Heart left ventricle (tissue), 16 donors: ENCODE data around the gene TBC1D8. TPM values are rescaled to one million over a fixed set of nuclear protein-coding genes. Genes with fewer than 3 reads are reported as not detected.

ENCODE experiments used
- ATAC-seq, 4 donors: fragments of 200-7000 bp; cut with Tn5 transposase; one replicate each; pipeline ENCODE4 v1.9.1; 2020 to 2022; ENCODE audit warnings: moderate library complexity in 4 of 4, mild to moderate bottlenecking in 3 of 4, moderate number of reproducible peaks in 1 of 4
- DNase-seq, 5 donors: peaks; one replicate each; pipeline ENCODE4 v3.0.0-alpha.2; 2020
- H3K27ac ChIP-seq, 12 donors: fragments of 200-600 bp; sonication (generic) in 4 of 12; one replicate each; pipeline versions ENCODE4 v1.5.0 to v1.8.0; 2016 to 2022; ENCODE audit warnings: mild to moderate bottlenecking in 2 of 12
- H3K27me3 ChIP-seq, 9 donors: fragments of 200-600 bp; sonication (generic) in 2 of 9; one replicate each; pipeline versions ENCODE4 v1.5.1 to v1.8.0; 2016 to 2022; ENCODE audit warnings: mild to moderate bottlenecking in 3 of 9
- H3K36me3 ChIP-seq, 9 donors: fragments of 200-600 bp; sonication (generic) in 2 of 9; one replicate each; pipeline versions ENCODE4 v1.5.0 to v1.8.0; 2018 to 2022; ENCODE audit warnings: mild to moderate bottlenecking in 2 of 9
- H3K4me1 ChIP-seq, 12 donors: fragments of 200-600 bp; sonication (generic) in 4 of 12; one replicate each; pipeline versions ENCODE4 v1.5.0 to v1.8.0; 2016 to 2022; ENCODE audit warnings: mild to moderate bottlenecking in 3 of 12
- H3K4me3 ChIP-seq, 12 donors: fragments of 200-600 bp; sonication (generic) in 4 of 12; one replicate each; pipeline versions ENCODE4 v1.5.0 to v1.8.0; 2017 to 2022; ENCODE audit warnings: mild to moderate bottlenecking in 9 of 12, moderate library complexity in 4 of 12
- H3K9me3 ChIP-seq, 12 donors: fragments of 200-600 bp; sonication (generic) in 4 of 12; one replicate each; pipeline versions ENCODE4 v1.5.0 to v1.8.0; 2016 to 2022; ENCODE audit warnings: mild to moderate bottlenecking in 1 of 12
- CTCF ChIP-seq, 12 donors: fragments of 200-600 bp; sonication (generic) in 4 of 12; IDR thresholded peaks; one replicate each; pipeline versions ENCODE4 v1.5.0 to v1.8.0; 2018 to 2022; ENCODE audit warnings: antibody characterized with exemption in 12 of 12, mild to moderate bottlenecking in 5 of 12
- POLR2A ChIP-seq, 2 donors: fragments of 450-650 bp; IDR thresholded peaks; one replicate each; pipeline ENCODE4 v1.6.1; 2017; ENCODE audit warnings: antibody characterized with exemption in 2 of 2, mild to moderate bottlenecking in 2 of 2, moderate library complexity in 2 of 2
- WGBS, 4 donors: extraction: QIAGEN DNeasy Blood & Tissue Kit in 2 of 4; methylation state at CpG; one replicate each; pipeline versions ENCODE4 v1.1.5 to v1.1.7; 2013 to 2018; 5-methylcytosine and 5-hydroxymethylcytosine counted together
- intact Hi-C, 10 donors: fragments of 100-400 bp; cut with DNase I; formaldehyde crosslinking; loops; one replicate each; pipeline versions ENCODE4 v1.11.1 to v1.14.2; 2022
- polyA plus RNA-seq, 2 donors: library from polyadenylated mRNA; stranded (reverse); fragments of 200-250 nt; gene quantifications; one replicate each; pipeline ENCODE4 v1.2.3, GENCODE V29; 2013
- total RNA-seq, 9 donors: library from RNA; depleted of rRNA in 2 of 9; stranded (reverse); fragments of >200 nt in 2 of 9; fragmentation: NEBNext Ultra II Directional in 3 of 9; extraction: Animal tissue kit (Norgen Biotek cat#: 25700) in 3 of 9; gene quantifications; one replicate each; pipeline versions ENCODE4 v1.1.0 to v1.2.4, GENCODE V29; 2016 to 2023
- donor health status: ischemic (EF 13 %, LVEDD 7.1; RV severe dilation, severe dysfunction).
- donor health status: healthy with polysubstance abuse.
- donor health status: DM: no; HTN: yes; CAD: no.
- donor health status: DM: no; HTN: no; CAD: no.
- donor health status: ischemic (EF 25% LVEDD 6.9; RV normal size, moderate dysfunction).
- donor health status: ischemic (EF 25% LVEDD 5.7; RV mildly dilated, moderate dysfunction).
- donor health status: healthy.
- donor health status: DM: yes; HTN: yes; CAD: no.
- donor health status: ischemic (EF 35%, LVEDD 5.7; RV mildly dilated, moderate dysfunction).
- donor health status: nonischemic (EF 11% LVEDD 7.7; RV severe dilation, severe dysfunction).
- donor health status: DM: yes; HTN: yes; CAD: no.
- donor health status: PGD.
- donor health status: ischemic (EF 29% LVEDD 5.4; RV normal size, mild dysfunction).
- donor health status: nonischemic (EF 23%, LVEDD 6.1; RV moderate dilation, normal function).

Gene TBC1D8
- total and polyA plus RNA-seq, 11 donors = 30.1 to 61.7 (median 42.9) TPM

GRCh38 chr2:101185085-101185484 lies 33.9 kb upstream of the TBC1D8 start:
- H3K27me3 ChIP-seq = no peaks in the 10 kb centered on the region
- WGBS, 4 donors = 87 to 93% (median 89%) methylated on average over 4 of the region's 4 CpGs
- no peak for TF ChIP-seq CTCF (IDR thresholded peaks at IDR 0.05)
- no peak for TF ChIP-seq POLR2A (IDR thresholded peaks at IDR 0.05)
- H3K27ac ChIP-seq = no peak overlapping the region
- no peak for ATAC-seq
- H3K4me3 ChIP-seq = no peak overlapping the region
- H3K36me3 ChIP-seq = no peaks in the 10 kb centered on the region
- intact Hi-C loops = no loop called here
- H3K9me3 ChIP-seq = peaks cover 0 to 10% (median 0%) of the 10 kb centered on the region in 12 donors
- H3K4me1 ChIP-seq = no peaks in the 10 kb centered on the region
- no peak for DNase-seq

- Histone ChIP-seq H3K4me1 (peaks cover 0 to 24% (median 0%) of the 10 kb centered on the region in 12 donors), H3K36me3 (no peaks in the 10 kb centered on the region), H3K9me3 (no peaks in the 10 kb centered on the region), H3K27me3 (no peaks in the 10 kb centered on the region), H3K27ac (peak overlapping the region in 3 of 12 donors; percentile 52 to 85 (median 61)), H3K4me3 (no peak overlapping the region)
- ATAC-seq (peak; percentile 62 to 95 (median 80)), DNase-seq (peak in 1 of 5 donors; percentile 34)
- TF ChIP-seq CTCF (IDR thresholded peaks at IDR 0.05) (no peak), POLR2A (IDR thresholded peaks at IDR 0.05) (no peak)
- intact Hi-C loops = loop anchor here in 1 of 10 donors (5.0 kb wide), 1 partner anchor 278 kb away; no protein-coding TSS in a partner anchor
- WGBS, 4 donors = 54 to 65% (median 58%) methylated on average over 3 of the region's 3 CpGs
Observed at GRCh38 chr2:101179982-101180381, 28.8 kb upstream of the TBC1D8 start.

- Histone ChIP-seq H3K27ac (no peak overlapping the region), H3K36me3 (no peaks in the 10 kb centered on the region), H3K27me3 (no peaks in the 10 kb centered on the region), H3K4me3 (no peak overlapping the region), H3K9me3 (peaks cover 0 to 12% (median 0%) of the 10 kb centered on the region in 12 donors), H3K4me1 (peaks cover 0 to 51% (median 0%) of the 10 kb centered on the region in 12 donors)
- no peak for DNase-seq
- TF ChIP-seq CTCF (IDR thresholded peaks at IDR 0.05) = no peak
- no peak for TF ChIP-seq POLR2A (IDR thresholded peaks at IDR 0.05)
- 67 to 75% (median 69%) methylated on average over 4 of the region's 4 CpGs for WGBS, 4 donors
- no peak for ATAC-seq
- intact Hi-C loops = no loop called here
Observed at GRCh38 chr2:101176803-101177202, 25.6 kb upstream of the TBC1D8 start.

- ATAC-seq (no peak), DNase-seq (no peak)
- TF ChIP-seq CTCF (IDR thresholded peaks at IDR 0.05) (no peak), POLR2A (IDR thresholded peaks at IDR 0.05) (no peak)
- peak overlapping the region in 1 of 12 donors; percentile 18 for H3K27ac ChIP-seq
- intact Hi-C loops = no loop called here
- WGBS, 4 donors = 77 to 94% (median 91%) methylated on average over 3 of the region's 3 CpGs
- peaks cover 0 to 12% (median 0%) of the 10 kb centered on the region in 12 donors for H3K9me3 ChIP-seq
- H3K27me3 ChIP-seq = no peaks in the 10 kb centered on the region
- H3K4me3 ChIP-seq = no peak overlapping the region
- H3K4me1 ChIP-seq = peaks cover 0 to 52% (median 0%) of the 10 kb centered on the region in 12 donors
- no peaks in the 10 kb centered on the region for H3K36me3 ChIP-seq
Observed at GRCh38 chr2:101175991-101176390, 24.8 kb upstream of the TBC1D8 start.
